HG03378 (cell line): ENCODE measurements around the gene EHMT1.
"Not testable (repeated sequence)": the region's sequence is repeated elsewhere in the genome, so short reads cannot be mapped to it uniquely, and the experiment has no call there.

ENCODE experiments used
- ATAC-seq: cut with Tn5 transposase; IDR thresholded peaks from one replicate; pipeline ENCODE4 v1.9.1; 2021; ENCODE audit warnings: mild to moderate bottlenecking, moderate library complexity; ENCODE audit not compliant: unreplicated experiment

The EHMT1 gene

DNA sequence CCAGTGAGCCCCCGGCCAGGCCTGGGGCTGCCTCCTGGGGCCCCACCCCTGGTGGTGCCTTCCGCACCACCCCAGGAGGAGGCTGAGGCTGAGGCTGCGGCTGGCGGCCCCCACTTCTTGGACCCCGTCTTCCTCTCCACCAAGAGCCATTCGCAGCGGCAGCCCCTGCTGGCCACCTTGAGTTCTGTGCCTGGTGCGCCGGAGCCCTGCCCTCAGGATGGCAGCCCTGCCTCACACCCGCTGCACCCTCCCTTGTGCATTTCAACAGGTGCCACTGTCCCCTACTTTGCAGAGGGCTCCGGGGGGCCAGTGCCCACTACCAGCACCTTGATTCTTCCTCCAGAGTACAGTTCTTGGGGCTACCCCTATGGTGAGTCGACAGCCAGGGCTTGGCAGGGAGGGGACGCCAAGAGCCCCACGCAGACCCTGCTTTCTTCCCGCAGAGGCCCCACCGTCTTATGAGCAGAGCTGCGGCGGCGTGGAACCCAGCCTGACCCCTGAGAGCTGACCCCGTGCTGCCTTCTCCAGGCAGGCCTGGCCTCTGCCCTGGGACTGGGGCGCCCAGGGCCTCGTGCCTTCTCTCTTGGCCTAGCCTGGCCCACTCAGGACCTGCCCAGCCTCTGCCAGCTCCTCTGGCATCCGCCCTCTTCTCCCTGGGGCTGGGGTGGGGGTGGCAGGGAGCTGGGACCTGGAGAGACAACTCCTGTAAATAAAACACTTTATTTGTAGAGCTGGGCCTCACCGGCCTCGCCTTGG lies 4.0 kb upstream of the EHMT1 start:
- ATAC-seq: no peak

DNA sequence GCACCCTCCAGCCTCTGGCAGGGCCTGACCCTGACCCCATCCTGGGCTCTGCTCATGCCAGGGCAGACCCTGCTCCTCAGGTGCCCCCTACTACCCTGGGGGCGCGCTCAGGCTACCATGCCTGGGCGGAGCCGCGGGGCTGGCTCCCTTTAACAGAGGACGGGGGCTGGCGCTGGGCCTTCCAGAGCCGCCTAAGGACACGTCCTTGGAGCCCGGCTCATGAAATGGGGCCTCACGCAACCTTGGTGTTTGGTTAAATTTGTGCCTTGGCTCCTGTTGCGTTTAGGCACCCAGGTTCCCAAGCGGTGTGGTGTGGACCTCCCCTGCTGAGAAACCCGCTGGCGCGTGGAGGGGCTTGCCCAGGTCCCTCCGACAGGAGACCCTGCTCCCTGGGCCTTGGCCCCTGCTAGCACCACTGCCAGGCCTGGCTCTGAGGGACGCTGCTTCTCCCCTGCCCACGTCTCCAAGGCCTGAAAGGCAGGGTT lies 3.4 kb upstream of the EHMT1 start:
- no peak for ATAC-seq

- no peak for ATAC-seq
These were observed 639 bp downstream of the EHMT1 start for GRCh38 chr9:137619240-137620047.

- no peak for ATAC-seq
These were observed 1.2 kb downstream of the EHMT1 start for GRCh38 chr9:137620048-137620405.

DNA sequence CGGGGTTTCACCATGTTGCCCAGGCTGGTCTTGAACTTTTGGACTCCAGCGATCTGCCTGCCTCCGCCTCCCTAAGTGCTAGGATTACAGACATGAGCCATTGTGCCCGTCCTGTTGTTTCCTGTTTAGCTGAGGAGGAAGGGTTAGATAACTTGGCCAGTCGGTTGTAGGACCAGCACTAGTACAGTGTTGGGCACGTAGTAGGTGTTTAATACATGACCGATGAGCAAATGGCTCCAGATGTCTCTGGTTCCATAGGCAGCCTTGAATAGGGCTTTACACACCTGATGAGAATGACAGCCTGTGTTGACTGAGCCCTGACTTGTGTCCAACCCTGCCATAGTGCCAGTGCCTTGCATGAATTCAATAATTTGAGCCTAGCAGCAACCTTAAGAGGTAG lies 1.8 kb downstream of the EHMT1 start:
- ATAC-seq: no peak

DNA sequence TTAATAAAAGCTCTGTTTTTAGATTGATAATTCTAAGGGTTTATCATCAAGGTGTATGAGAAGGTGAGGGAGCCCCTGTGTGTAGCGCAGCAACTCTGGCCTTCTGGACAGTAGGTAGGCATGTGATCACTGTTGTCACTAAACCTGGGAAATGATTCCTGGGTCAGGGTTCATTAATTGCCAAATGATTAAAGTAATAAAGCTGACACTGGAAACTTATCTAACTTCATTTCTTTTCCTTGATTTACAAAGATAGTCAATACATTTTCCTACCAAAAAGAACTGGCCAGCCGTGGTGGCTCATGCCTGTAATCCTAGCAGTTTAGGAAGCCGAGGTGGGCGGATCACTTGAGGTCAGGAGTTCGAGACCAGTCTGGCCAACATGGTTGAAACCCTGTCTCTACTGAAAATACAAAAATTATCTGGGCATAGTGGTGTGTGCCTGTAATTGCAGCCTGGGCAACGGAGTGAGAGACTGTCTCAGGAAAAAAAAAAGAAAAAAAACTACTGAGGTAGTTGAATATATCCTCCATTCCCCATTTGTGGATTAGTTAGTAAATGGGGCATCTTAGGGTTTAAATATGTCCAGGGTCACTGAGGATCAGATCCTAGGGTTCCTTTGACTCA lies 2.4 kb downstream of the EHMT1 start:
- ATAC-seq: no peak

DNA sequence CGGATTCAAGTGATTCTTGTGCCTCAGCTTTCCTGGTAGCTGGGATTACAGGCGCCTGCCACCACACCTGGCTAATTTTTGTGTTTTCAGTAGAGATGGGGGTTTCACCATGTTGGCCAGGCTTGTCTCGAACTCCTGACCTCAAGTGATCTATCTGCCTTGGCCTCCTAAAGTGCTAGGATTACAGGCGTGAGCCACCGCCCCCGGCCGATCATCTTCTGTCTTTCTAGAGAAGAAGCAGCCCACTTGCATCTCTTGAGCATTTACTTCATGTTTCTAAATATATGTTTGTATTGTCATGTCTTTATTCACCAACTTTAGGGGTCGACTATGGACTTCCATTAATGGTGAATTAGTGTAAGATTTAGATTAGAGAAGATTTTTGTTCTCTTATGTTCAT lies 3.4 kb downstream of the EHMT1 start:
- not testable (repeated sequence) for ATAC-seq

GRCh38 chr9:137626464-137626863 lies 7.7 kb downstream of the EHMT1 start:
- no peak for ATAC-seq

DNA sequence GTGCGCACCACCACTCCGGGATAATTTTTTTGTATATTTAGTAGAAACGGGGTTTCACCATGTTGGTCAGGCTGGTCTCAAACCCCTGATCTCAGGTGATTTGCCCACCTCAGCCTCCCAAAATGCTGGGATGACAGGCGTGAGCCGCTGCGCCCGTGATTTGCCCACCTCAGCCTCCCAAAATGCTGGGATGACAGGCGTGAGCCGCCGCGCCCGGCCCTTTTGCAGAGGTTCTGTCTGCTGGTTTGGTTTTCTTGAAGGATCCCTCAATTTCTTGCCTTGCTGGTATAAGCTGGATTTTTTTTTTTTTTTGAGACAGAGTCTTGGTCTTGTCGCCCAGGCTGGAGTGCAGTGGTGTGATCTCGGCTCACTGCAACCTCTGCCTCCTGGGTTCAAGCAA lies 8.6 kb downstream of the EHMT1 start:
- not testable (repeated sequence) for ATAC-seq

DNA sequence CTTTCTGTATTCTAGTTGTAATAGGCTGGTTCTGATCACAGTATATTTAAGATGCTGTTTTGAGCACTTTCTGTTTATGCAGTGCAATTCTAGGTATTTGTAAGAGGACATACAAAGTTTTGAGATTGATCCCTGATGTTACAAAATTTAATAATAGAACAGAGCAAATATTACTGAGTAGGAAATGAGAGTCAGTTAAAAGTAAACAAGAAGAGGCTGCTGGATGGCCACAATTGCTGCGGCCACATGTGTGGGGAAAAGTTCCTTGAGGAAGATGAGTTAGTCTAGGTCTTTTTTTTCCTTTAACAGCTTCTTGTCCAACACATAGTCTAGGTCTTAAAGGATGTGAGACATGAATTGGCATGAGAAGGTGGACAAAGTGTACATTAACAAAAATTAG lies 11.3 kb downstream of the EHMT1 start:
- no peak for ATAC-seq

DNA sequence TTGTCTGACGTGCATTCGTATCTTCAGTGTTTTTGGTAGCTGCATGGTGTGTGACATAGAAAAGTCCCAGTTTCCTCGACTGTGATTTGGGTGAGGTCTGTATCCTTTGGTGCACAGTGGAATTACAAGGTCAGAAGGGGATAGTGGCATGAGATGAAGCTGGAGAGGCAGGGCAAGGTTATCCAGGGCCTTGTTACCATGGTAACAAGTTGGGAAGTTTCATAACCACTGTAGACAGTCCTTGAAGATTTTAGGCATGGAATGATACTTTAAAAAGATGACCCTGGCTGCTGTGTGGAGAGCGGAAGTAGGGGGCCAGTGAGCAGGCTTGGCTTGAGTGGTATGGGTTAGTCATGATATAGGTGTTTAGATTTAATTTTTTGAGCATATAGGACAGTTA lies 11.9 kb downstream of the EHMT1 start:
- no peak for ATAC-seq

DNA sequence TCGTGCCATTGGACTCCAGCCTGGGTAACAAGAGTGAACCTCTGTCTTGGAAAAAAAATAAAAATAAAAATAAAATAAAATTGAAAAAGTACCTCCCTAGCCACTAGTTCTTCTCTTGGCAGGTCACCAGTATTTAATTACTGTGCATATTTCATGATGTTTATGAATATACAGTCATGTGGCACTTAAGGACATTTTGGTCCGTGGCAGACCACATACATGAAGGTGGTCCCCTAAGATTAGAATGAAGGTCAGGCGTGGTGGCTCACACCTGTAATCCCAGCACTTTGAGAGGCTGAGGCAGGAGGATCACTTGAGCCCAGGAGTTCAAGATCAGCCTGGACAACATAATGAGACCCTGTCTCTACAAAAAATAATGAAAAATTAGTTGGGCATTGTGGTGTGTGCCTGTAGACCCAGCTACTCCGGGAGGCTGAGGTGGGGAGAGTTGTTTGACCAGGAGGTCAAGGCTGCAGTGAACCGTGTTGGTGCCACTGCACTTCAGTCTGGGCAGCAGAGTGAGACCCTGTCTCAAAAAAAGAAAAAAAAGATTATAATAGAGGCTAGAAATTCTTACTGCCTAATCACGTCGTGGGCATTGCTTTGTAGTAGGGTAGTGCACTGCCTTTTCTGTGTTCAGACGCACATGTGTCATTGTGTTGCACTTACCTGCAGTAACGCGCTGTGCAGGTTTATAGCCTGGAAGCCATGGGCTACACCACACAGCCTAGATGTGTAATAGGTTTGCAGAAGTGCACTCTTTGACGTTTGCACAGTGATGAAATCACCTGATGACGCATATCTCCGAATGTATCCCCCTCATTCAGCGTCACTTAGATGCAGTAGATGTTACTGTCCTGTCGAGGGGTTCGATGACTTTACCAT lies 12.8 kb downstream of the EHMT1 start:
- no peak for ATAC-seq

GRCh38 chr9:137632230-137633161 lies 13.7 kb downstream of the EHMT1 start:
- no peak for ATAC-seq

- no peak for ATAC-seq
These were observed 15.2 kb downstream of the EHMT1 start for GRCh38 chr9:137634016-137634415.

GRCh38 chr9:137638680-137639079 lies 19.9 kb downstream of the EHMT1 start:
- ATAC-seq: no peak

GRCh38 chr9:137639303-137640051 lies 20.7 kb downstream of the EHMT1 start:
- no peak for ATAC-seq

- no peak for ATAC-seq
These were observed 22.1 kb downstream of the EHMT1 start for GRCh38 chr9:137640862-137641261.

DNA sequence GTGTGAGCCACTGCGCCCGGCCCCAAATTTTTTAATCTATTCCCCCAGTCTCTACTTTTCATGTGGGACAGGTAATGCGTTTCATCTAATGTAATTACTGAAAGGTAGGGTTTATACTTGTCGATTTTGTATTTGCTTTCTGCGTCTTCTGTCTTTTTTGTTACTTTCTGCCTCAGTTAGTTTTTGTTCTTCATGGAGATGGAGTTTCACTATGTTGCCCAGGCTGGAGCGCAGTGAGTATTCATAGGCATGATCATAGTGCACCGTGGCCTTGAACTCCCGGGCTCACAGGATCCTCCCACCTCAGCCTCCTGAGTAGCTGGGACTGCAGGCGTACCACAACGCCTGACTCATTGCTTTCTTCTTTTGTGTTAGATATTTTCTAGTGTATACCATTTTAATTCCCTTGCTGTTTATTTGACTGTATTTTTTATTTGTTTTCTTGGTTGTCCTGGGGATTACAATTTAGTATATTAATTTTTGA lies 23.4 kb downstream of the EHMT1 start:
- ATAC-seq: no peak

GRCh38 chr9:137642892-137643291 lies 24.1 kb downstream of the EHMT1 start:
- no peak for ATAC-seq
